Central memory CD4-positive, alpha-beta T cell (primary cell): ENCODE data around the gene NXPE1.

Experiments used
- DNase-seq: peaks from one replicate; pipeline ENCODE4 v3.0.0; 2022

NXPE1 gene

GRCh38 chr11:114562166-114562916 is 2.7 kb upstream of the NXPE1 start:
- no peak for DNase-seq

DNA sequence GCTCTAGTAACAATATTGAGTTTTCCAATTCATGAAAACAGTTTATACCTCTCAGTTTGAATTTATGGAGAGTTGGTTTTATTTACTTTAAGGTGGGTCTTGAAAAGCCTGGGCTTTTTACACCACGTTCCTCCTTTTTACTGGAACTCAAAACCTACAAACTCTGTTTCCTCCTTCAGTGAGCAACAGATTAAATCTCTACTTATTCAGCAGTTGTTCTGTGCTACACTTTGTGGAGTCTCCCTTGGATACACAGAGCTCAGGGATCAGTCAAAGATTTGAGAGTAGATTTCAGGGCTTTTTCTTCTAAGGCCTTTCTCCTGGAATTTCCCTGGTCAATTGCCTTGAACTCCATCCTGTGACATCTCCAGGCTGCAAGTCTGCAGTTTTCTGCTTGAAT is 3.5 kb downstream of the NXPE1 start:
- DNase-seq, result no peak

DNA sequence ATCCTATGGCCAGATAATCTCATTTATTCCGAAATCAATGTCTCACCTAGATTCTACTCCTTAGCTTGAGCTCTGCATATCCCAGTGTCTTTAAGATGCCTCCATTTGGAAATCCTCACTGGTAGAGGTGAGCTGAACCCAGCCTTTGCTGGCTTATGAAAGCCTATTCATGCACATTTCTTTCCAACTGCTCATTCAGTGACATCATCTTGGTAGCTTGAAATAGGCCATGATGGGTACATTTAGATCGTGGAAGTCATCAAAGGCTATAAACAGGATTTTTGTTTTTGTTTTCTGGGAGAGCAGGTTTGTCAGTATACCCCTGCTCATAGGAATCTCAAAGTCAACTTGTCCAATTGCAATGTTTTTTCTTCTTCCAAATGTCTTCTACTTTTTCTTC is 6.0 kb downstream of the NXPE1 start:
- DNase-seq, result no peak

DNA sequence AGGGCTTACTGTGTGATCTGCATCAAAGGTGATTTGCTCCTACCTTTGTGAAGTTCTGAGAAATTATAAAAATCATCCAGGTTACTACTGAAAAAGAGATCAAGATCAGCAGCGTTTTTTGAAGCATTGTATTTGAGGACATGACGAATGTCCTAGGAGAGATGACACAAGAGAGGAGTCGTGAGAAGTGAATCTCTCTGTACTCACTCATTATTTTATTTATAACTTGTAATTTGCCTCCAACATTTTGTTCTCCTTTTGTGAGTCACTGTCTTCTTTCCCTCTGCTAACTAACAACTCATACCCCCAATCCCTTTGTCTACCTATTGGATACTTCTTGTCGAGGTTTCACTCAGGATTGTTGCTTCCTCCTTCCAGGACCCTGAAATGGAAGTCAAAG is 8.6 kb downstream of the NXPE1 start:
- DNase-seq, result no peak

- DNase-seq, result no peak
Observed at GRCh38 chr11:114525682-114526081, 34.0 kb downstream of the NXPE1 start.

DNA sequence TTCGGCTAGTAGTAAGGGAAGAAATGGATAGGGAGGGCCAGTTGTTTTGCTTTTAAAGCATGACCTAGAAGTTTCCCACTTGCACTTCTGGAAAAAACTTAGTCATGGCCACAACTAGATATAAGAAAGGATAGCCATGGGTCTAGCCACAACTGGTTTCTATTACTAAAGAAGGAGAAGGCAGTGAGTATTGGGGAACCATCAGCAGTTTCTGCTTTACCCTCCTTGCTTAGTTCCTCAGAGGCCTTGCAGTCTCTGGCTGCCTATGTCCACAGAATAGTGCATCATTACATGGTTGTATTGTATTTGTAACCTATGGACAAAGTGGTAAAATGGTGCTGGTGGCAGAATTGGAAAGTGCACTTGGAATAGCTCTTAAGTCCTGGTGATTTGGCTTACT is 35.6 kb downstream of the NXPE1 start:
- DNase-seq, result no peak

DNA sequence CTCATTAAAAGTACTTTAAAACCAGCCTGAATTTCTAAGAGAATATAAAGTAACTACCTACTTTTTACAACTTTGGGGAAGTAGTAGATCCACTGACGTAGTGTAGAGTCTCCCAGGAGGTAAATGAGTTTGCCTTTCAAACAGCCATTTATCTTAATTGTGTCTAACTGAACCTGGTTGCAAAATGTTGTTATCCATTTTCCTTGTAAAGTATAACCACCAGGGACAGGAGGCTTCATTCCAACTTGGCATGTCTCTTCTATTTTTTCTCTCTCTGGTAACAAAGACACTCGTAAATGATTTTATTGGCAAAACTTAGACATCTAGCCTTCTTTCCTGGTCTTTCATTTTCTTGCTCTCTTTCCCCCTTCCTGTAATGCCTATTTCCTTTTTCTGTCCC is 36.9 kb downstream of the NXPE1 start:
- no peak for DNase-seq

DNA sequence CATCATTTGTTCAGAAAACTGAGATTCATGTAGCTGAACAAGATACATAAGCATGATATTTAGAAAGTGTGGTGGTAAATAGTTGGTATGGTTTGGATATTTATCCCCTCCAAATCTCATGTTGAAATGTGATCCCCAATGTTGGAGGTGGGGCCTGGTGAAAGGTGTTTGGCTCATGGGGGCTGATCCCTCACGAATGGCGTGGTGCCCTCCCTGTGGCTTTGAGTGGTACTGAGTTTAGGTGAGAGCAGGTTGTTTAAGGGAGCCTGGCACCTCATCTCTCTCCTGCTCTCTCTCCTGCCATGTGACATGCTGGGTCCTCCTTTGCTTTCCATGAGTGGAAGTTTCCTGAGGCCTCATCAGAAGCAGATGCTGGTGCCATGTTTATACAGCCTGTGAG is 48.1 kb downstream of the NXPE1 start:
- DNase-seq, result no peak

DNA sequence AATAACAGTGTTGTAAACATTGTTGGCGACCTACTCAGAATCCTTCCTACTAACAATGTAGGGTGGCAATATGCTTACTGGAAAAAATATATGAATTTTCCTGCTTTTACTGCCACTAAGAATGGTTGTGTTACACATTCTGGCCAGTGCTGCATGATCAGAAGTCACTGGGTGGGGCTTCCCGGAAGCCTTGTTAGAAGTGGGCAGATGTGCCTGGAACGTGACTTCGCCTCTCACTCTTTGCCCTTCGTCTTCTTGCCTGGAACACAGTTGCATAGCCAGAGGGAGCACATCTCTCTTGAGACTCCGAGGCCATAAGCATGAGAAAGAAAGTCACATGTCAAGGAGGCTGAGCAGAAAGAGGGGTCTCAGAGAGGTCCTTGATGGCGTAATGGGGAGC is 48.6 kb downstream of the NXPE1 start:
- no peak for DNase-seq

- no peak for DNase-seq
Observed at GRCh38 chr11:114501901-114502300, 57.8 kb downstream of the NXPE1 start.

GRCh38 chr11:114499756-114500155 is 59.9 kb downstream of the NXPE1 start:
- no peak for DNase-seq

DNA sequence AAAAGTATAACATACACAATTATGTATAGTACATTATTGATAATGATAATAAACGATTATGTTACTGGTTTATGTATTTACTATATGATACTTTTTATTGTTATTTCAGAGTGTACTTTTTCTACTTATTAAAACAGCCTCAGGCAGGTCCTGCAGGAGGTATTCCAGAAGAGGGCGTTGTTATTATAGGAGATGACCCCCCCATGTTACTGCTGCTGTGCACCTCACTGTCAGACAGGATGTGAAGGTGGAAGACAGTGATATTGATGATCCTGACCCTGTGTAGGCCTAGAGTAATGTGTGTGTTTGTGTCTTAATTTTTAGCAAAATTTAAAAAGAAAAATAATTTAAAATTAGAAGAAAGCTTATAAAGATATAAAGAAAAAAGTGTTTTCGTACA is 62.8 kb downstream of the NXPE1 start:
- DNase-seq, result no peak

DNA sequence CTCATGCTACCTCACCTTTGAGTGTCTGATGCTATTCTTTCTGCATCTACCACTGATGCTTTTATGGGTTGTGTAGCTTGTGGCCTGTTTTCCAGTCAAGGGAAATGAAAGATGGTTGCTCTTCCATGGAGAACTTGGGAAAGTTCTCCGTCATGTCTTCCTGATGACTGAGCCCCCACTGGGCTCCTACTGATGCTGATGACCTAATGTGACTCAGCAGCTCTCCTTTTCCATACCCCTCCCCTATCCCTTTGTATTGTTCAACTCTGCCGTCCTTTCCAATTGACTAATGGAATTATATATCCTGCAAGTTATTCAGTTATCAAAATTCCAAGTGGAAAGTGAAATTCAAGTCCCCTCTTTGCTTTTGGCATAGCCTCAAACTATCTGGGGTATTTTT is 75.8 kb downstream of the NXPE1 start:
- no peak for DNase-seq

GRCh38 chr11:114482114-114482513 is 77.6 kb downstream of the NXPE1 start:
- DNase-seq, result no peak

- no peak for DNase-seq
Observed at GRCh38 chr11:114479331-114479730, 80.3 kb downstream of the NXPE1 start.

DNA sequence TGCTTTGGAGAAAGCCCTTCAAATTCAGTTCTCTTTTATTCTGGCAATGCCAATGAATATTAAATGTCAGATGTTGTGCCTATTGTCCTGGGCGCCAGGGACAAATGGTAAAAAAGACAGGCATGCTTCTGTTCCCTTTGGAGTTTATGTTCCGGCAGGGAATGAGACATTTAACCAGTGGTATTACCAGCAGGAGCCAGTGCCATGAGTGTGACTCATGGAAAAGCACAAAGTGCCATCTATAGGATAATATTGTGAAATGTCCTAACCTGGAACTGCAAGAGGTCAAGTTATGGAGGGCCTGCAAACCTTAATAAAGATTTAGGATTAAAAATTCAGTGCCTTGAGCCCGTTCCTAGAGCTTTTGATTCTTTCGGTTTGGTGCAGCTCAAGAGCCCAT is 80.9 kb downstream of the NXPE1 start:
- no peak for DNase-seq

DNA sequence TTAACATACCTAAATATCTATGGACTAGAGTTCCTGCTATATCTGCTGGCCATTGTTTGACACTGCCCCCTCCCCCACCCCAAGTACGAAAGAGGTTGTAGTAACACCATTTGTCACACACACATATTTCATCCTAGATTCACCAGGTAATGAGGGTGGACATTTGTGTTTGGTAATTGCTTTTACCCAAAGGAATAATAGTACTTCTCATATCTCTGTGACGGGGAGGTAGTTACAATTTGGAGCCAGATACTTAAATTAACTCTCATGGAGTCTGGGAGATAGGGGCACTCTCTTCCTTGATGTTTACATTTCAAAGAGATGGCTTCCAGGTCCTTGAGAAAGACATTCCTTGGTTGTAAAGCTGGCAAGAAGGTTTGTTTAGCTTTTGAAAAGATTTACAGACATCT is 81.7 kb downstream of the NXPE1 start:
- DNase-seq, result no peak

- no peak for DNase-seq
Observed at GRCh38 chr11:114472661-114473060, 87.0 kb downstream of the NXPE1 start.
